CD4-positive, alpha-beta T cell treated with Interleukin-17A for 4 hours (primary cell): ENCODE results near the gene PSMD11.

ENCODE experiments used
- DNase-seq: peaks from one replicate; pipeline ENCODE4 v3.0.0-alpha.2; 2020; ENCODE audit warnings: mixed read lengths

The PSMD11 gene

DNA sequence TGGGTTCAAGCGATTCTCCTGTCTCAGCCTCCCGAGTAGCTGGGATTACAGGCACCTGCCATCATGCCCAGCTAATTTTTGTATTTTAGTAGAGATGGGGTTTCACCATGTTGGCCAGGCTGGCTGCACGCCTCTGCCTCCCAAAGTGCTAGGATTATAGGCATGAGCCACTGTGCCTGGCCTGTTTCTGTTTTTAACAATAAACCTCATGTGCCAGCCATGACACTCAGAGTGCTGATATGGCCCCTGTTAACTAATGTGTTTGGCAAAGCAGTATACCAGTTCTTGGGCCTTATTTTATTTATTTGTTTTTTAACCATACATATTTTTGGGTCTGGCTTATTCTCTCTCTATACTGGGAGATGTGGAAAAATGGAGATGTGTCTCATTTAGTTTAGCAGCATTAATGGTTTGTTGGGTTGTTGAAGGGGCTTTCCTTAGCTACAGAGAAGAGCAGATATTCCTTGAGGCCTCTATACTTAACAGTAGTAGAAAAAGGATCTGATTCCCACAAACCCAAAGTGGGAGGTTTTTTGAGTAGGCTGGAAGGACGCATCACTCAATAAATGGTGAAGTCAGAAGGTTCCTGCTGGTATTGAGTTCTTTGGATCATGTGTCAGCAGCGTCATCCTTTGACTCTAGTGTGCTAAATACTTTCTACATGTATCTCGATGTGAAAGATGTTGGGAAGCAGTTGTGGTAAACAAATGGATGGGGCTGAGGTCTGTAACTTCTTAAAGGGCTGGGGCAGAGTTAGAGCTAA lies 26.3 kb downstream of the PSMD11 start:
- no peak for DNase-seq

DNA sequence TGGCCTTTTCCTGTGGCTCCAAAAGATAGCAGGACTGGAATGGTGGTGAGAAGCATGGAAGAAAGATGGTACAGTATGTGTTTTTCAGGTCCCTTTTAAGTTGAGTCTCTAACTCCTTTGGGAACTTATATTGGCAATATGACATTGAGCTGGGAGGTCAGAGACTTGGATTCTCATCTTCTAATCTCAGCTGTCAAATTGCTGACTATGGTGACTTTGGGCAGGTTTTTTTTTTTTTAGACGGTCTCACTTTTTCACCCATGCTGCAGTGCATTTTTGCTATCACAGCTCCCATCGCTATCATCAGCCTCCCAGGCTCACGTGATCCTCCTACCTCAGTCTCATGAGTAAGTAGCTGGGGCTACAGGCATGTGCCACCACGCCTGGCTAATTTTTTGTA lies 27.3 kb downstream of the PSMD11 start:
- DNase-seq: no peak

DNA sequence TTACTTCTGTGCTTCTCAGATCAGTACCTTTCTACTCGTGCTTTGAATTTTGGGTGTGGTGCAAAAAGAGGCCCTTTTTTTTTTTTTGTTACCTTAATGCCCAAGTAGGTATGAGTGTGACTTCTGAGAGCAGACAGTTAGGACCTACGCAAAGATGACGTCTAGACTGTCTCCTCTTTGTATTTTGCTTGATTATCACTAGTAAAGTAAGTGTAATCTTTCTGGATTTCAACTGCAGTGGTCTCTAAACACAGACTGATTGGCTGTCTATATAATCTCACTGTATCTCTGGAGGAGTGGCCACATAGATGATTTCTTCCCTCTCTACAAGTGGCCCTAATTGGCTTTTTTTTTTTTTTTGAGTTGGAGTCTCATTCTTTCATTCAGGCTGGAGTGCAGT lies 30.9 kb downstream of the PSMD11 start:
- no peak for DNase-seq

DNA sequence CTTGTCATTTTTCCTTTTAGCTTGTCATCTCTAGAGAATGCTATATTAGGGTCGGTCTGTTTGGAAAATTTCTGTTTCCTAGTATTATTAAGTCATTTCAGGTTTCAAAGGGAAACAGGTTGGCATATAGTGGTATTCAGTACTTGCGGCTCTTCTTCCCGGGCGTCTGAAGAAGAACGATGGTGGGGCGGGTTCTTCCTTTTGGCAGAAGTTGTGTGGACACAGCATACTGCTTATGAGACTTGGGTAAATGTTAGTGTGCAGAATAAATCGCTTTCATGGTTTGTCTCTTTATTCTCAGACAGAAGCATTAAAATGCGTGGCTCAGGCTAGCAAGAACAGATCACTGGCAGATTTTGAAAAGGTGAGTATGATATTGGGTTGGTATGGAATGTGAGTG lies 32.9 kb downstream of the PSMD11 start:
- DNase-seq: no peak

DNA sequence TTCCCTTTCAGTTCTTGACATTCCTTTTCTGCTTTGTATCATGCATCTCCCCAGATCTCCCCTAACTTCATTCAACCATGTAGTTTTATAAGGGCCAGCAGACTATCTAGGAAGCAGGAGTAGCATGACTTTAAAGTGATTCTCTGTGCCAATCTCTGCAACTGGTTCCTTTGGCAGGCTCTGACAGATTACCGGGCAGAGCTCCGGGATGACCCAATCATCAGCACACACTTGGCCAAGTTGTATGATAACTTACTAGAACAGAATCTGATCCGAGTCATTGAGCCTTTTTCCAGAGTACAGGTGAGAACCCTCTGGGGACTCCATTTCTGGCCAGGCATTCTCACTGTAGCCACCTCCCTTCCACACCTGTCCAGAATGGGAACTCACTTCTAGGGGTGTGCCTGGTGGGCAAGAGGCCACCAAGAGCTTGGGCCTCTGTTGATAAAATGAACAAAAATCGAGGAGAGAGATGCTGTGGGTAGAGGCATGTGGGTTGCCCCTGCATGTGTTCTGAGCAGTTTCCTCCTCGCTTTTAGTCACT lies 34.8 kb downstream of the PSMD11 start:
- no peak for DNase-seq

DNA sequence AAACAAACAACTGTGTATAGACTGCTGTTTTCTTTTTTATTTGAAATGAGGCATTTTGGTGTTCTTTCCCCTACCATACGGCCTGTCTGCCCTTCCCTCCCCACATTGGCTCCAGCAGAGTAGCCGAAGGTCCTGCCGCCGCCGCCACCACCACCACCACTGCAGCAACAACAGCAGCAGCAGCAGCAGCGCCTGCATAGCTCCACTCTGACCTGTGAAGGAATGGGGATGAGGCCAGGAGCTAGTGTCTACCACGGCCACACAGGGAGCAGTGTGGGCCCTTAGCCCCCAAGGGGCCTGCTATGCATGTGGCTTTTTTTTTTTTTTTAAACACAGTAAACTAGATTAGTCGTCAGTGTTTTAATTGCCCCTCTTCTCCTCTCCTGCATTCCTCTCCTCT lies 36.9 kb downstream of the PSMD11 start:
- no peak for DNase-seq

DNA sequence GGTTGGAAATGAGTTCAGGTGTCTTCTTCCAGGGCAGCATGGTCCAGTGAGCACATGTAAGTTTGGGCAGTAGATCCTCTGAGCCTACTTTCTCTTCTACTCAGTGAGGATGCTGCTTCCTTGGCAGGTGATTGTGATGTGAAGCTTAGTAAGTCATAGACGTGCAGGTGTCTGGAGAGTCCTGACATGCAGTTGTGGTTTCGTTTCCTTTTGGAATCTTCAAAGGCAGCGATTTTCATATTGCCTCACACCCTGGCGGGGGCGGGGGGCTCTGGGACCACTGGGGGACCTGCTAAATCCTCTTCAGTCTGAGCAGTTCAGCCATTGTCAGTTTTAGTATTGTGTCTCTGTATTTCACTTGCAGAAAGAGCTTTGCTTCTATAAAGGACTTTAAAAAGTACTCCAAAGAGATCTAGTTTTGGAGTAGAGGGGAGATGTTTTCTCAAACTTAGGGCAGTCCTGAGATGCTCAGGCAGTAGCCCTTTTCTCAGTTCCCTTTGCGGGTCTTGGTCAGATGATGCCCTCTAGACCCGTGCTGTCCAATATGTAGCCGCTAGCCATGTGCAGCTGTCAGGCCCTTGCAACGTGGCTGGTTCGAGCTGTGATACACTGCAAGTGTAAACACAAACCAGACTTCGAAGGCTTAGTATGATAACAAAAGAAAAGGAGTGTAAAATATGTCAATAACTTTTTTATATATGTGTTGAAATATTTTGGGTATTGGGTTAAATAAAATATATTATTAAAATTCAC lies 38.4 kb downstream of the PSMD11 start:
- no peak for DNase-seq

DNA sequence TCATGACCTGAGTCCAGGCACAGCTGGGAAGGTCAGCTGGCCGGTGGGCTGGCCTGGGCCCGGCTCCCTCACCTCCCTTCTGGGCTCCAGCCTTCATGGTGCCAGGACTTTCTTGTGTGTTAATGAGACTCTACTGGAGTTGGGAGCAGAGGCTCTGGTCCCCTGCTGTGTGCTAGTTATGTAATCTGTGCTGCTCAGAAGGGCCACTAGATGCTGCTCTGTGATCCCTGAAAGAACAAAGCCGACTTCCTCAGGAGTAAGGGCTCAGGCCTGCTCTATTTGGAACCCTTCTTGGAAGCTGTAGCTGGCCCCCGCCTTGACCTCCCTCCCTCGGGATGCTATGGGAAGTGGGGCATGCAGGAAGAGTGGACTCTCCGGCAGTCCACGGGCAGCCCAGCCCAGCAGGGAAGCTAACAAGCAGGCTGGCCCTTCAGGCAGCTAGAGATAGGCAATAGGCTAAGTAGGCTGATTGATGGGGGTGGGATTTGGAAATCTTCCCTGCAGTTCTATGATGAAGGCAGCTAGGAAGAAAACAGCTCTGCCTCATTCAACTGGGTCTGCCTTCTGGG lies 39.2 kb downstream of the PSMD11 start:
- DNase-seq: peak; percentile 57

DNA sequence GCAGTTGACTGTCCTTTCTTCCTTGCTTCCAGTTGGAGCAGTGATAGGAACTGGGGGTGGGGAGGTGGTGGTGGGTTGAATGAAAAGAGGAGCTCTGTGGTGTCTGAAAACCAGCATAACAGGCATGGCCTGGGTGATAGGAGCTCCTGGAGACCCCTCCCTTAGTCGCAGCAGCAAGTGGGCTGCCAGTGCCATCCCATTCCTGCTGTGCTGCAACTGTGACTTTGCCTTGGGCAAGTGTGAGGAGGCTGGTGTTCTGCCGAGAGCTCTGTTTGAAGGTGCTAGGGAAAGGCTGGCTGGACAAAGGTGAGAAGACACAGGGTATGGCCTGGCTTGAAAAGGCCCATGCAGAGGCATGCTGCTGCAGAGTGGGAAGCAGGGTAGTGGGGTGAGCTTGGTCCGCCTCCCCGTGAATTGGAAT lies 39.7 kb downstream of the PSMD11 start:
- DNase-seq: no peak

DNA sequence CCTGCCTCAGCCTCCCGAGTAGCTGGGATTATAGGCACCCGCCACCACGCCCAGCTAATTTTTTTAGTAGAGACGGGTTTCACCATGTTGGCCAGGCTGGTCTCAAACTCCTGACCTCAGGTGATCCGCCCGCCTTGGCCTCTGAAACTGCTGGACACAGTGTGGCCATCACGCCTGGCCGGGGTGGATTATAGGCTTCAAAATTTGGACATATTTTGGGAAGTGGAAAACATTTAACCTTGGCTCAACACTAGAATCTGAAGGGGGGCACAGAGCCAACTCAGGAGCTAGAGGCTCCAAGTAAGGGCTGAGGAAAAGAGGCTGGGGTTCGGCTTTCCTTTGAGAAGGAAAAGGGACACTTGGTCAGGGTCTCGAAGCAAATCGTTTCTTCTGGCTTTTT lies 40.3 kb downstream of the PSMD11 start:
- DNase-seq: no peak

DNA sequence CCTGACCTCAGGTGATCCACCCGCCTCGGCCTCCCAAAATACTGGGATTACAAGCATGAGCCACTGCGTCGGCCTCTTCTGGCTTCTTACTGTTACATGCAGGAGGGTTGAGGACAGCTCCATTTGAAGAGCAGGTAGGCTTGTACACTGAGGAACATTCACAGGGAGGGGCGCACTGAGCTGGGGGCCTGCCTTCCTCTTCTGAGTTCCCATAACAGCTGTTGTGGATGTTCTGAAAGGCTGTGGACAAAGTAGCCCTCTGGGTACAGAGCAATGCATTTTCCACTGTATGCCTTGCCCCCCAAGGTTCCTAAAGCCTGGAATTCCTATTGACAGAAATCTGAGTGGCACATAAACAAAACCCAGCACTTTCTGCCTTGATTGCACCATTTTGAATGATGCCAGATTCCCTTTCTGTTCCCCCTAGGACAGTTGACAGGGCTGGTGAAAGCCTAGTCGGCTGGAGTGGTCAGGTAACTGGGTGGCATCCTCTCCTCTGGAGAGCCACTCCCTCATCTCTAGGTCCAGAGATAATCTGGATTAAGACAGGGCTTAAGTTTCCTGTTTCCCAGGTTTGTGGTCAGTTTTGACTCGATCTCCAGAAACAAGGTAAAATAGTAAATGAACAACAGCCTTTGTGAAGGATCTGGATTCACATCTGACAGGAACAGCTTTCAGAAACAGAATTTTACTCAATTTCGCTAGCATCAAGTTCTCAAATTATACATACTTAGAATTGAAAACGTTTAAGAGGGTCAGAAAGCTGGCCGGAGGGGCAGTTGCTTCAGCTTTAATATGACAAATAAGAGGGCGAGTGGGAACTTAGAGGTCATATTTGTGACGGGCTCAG lies 41.2 kb downstream of the PSMD11 start:
- DNase-seq: no peak

DNA sequence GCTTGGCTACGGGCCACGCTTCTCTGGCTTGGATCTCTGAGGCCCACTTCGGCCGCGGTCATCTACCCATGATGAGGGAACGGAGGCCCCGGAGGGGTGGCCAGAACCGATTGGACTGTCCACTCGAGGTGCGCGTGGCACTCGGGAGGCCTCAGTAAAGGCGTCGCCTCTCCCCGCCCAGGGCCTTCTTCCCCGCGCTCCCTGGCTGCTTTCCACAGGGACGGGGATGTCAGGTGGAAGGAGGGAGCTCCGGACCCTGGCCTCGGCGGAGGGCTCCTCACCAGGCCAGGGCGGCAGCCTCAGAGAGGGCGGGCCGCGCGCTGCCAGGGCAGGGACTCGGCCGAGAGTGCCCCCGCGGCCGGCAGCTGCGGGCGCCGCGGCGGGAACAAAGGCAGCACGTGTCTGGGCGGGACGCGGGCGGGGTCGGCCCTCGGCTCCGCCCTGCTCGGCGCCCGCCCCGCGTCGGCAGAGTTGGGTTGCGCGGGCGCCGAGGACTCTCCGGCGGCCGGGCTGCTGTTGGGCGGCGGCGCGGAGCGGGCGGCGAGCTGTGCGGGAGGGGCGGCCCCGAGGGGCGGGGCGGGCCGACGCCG lies 41.9 kb downstream of the PSMD11 start:
- peak; percentile 80 for DNase-seq

DNA sequence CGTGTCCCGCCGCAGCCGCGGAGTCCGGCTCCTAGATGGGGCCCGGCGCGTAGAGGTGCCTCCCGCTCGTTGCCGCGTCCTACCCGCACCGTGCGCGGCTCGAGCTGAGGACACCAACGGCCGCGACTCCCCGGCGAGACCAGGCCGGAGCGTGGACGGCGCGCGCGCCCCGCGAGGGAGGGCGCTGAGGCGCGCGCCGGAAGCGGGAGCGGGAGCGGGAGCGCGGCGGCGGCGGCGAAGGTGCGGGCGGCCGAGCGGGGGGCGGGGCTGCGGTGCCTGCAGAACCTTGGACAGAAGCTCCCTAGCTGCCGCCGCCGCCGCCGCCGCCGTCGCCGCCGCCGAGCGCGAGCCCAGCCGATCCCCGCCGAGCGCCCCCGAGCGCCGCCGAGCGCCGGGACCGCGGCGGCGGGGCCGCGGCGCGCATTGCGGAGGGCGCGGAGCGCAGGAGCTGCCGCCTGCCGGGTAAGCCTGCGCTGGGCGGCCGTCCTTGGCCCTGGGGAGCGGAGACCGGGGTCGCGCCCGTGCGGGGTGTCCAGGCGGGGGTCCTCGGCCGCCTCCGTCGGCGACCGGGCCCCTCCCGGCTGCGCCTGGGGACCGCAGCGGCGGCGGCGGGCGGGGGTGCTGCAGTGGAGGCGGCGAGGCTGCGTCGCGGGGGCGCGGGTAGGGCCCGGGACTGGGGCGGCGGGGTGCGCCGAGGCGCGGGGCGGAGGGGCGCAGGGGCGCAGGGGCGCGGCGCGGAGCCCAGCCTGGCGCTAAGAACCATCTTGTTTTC lies 42.6 kb downstream of the PSMD11 start, which contains the start of gene CDK5R1:
CDK5R1 (plus strand) TSS at position 293 of the 772 bp plus-strand sequence. CDS start 628 bp downstream, outside the sequence.
- DNase-seq: peak; percentile 83

DNA sequence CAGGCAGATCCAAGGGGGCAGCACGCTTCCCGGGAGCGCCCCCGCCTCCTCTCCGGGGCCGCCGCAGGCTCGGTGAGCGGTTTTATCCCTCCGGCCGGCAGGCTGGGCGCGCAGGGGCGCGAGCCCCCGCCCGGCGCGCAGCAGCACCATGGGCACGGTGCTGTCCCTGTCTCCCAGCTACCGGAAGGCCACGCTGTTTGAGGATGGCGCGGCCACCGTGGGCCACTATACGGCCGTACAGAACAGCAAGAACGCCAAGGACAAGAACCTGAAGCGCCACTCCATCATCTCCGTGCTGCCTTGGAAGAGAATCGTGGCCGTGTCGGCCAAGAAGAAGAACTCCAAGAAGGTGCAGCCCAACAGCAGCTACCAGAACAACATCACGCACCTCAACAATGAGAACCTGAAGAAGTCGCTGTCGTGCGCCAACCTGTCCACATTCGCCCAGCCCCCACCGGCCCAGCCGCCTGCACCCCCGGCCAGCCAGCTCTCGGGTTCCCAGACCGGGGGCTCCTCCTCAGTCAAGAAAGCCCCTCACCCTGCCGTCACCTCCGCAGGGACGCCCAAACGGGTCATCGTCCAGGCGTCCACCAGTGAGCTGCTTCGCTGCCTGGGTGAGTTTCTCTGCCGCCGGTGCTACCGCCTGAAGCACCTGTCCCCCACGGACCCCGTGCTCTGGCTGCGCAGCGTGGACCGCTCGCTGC lies 43.3 kb downstream of the PSMD11 start:
- peak; percentile 45 for DNase-seq

DNA sequence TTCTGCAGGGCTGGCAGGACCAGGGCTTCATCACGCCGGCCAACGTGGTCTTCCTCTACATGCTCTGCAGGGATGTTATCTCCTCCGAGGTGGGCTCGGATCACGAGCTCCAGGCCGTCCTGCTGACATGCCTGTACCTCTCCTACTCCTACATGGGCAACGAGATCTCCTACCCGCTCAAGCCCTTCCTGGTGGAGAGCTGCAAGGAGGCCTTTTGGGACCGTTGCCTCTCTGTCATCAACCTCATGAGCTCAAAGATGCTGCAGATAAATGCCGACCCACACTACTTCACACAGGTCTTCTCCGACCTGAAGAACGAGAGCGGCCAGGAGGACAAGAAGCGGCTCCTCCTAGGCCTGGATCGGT lies 43.9 kb downstream of the PSMD11 start:
- DNase-seq: no peak

DNA sequence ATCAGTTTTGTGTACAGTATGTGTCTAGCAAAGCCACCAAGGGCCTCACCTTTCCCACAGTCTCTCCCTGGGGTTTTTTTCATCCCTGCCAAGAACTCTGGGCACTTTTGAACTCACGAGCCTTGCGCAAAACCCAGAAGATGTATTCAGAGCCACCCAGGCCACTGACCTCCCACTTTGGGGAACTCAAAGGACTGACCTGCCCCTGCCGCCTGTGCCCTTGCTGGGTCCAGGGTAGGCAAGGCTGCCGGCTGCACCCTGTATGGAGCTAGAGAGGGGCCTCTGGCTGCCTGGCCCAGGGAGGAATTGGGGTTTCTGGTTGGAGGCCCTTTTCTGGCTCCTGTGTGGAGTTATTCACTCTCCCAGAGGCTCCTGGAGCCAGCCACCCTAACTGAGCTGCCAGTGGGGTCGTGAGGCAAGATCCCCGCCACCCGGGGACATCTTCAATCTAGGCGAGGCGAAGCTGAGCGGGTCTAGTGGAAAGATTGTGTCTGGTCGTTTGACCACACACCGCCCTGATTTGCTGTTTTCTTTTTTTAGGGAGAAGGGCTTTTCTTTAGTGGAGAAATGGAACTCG lies 44.4 kb downstream of the PSMD11 start:
- DNase-seq: no peak

DNA sequence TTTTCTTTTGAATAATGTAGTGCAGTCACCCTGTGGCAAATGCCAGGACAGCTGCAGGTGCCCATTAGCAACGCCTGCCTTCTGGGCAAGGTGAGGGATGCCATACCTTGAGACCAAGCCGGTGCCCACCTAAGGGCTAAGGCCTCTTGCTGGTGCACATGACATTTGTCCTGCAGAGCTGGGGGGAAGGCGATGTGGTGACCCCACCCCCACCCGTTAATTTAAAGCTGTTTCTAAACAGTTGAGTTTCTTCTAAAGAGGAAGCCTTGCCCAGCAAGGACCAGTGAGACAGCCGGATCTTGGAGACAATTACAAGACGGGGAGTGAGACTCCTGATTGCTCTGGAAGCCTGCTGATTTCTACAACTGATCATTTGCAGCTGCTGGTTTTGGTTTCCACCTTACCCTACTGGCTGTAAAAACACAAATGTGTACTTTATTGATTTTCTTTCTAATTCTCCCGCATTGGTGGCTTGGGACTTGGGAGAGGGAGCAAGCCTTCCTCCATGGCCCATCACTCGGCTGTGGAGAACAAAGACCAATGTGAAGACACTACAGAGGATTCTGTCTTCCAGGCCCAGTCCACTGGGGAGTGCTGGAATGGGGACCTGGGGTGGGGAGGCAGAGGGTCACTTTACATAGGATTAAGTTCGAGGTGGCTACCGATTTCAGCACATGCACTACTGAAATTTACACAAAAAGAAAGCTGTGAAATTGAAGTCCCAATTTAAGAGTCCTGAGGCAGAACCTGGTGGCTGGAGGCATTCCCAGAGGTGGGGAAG lies 45.2 kb downstream of the PSMD11 start:
- DNase-seq: no peak

DNA sequence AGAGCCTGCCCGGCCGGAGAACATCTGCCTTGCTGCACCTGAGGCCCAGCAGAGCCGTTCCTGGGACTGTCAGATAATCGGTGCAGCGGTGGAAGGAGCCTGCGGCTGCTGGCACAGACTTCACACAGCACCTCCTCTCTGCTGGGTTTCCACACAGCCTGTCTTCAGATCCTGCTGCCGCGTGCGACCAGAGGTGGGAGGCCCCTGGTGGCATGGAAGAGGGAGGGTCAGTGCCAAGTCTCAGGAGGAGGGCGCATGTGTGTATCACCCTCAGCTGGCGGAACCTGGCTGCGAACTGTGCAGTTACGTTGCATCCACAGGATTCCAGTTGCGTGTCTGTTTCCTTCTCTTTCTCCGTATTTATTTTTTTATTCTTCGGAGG lies 45.8 kb downstream of the PSMD11 start:
- peak; percentile 43 for DNase-seq

DNA sequence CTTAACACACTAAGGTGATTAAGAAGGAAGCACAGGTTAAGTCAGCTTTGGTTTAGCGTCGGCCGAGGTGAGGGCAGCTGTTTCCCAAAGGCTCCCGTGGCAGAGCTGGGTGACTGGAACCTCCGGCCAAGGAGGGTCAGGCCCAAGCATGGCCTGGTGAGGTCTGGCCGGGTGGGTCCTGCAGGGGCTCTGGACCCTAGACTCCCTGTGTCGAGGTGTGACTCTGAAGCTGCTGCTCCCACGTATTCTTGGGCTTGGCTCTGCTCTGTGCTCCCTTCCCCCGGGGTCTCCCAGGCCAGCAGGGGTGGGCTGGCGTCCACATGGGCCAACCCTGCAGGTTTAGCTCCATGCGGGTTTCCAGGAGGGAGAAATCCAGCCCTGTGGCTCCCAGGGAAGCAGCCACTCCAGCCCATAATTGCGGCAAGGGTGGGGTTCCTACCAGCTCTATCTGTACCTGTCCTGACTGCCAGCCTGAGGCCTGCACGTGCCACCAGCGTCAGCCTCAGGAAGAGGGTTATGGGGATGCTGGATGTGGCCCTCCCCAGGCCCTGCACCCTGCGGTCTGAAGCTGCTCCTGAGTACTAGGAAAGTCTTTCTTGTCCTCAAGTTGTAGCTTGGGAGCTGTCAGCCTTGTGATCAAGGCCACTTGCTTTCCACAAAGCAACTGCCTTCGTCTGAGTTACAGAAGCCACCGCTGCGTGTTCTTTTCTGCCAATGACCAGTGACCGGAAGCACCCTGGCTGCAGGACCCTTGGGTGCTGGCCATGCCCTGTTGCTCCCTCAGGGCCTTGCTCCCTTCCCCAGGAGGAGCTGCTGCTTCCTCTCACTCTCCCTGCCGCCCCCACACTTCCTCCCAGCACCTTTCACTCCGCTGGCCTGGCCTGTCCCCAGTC lies 47.3 kb downstream of the PSMD11 start:
- peak; percentile 52 for DNase-seq
